ENCODE data around the gene PDE1A.

Gene PDE1A

DNA sequence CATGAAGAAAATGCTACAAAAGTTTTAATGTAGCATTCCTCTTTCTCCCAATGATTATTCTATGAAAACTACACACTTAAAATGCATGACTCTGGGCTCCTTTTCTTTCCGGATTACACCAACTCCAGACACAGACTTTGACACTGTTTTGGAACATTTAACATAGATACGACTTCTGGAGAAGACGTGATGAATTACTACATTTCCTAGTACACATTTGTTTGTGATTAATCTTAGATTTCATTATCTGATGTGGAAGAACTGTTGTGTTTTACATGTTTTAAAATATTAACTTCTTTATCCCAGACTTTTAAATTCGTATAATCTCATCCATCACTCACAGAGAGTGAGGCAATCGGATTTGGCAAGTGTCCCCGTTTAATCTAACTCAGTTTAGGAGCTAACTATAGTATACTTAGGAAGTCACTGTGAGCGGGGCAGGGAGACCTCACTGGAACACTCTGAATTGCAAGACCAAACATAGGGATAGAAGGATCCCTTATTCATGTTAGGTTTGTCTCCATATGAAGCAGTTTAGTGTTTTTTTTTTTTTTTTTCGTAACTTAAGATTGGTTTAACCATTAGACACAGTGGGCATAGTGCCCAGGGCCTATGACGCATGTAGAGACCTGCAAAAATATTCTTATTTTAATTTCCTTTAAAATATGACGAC lies 66.7 kb downstream of the PDE1A start:
- FAIRE-seq (no peak), DNase-seq (ENCODE audit: extremely low spot score, insufficient read length, low read depth) (no peak)

DNA sequence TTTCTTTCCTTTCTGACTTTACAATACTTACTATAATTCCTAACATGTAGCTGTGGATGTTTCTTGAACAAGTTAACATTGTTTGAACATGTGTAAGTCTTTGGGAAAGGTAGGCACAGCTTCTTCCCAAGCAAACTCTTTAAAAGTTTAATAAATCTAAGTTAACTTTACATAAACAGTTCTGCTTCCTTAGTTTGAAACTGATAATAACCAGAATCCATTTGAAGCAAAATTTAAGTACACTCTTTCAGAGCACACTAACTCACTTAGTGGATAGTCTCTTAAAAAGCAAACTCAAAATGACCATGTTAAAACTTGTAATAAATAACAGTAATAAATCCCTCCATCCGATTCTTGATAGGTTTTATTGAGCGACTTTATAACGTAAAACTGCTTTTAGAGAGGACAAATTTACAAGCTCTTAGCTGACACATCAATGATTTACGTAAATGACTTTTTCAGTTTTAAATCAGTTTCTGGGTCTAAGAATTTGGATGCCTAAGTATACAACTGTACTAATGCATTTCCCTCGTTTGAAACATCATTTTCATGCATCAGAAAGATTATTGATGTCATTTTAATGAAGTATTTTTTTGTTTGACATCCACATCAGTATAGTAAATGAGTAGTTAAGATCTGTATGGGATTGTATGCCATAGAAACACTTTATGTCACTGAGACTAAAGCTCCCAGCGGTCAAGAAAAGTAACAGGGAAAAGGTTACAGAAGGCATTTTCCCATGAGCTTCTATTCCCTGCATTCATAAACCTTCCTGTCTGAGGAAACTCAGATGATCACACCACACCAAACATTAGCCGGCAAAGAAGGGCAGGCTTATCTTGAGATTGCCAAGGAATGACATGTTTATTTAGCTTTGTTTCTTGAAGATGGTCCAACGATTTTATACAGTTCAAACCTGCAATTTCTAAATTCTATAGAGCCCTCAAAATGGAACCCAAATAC lies 67.5 kb downstream of the PDE1A start:
- FAIRE-seq (no peak), DNase-seq (ENCODE audit: extremely low spot score, insufficient read length, low read depth) (no peak)

DNA sequence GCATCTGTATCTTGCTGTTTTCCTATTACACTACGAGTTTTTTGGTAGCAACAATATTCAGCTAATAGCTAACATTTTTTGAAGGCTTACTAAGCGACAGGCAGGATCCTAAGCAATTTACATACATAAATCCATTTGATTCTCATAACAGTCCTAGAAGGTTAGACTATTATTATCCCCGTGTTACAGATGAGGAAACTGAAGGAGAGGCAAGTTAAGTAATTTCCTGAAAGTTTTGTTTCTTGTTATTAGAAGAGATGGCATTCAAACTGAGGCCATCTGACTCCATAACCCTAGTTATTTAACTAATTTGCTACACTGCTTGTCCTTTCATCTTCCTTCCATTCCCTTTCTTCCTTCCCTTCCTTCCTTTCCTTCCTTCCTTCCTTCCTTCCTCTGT lies 68.2 kb downstream of the PDE1A start:
- FAIRE-seq (no peak), DNase-seq (ENCODE audit: extremely low spot score, insufficient read length, low read depth) (no peak)

DNA sequence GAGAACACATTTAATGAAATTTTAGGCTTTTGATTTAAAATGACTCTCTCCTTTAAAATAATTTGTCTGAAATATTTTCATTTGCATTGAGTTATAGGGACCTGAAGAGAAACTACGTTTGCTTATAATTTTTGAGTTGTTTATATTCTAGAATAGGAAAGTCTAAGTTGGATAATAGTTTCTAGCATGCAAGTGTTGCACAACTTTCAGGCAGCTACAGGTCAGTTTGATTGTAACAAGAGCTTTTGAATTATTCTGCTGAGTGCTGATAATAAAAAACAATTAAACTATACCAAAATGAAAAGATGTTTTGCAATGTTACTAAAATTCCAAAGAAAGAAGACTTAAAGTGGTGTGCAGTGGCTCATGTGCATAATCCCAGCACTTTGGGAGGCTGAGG lies 71.0 kb downstream of the PDE1A start:
- DNase-seq (ENCODE audit: extremely low spot score, insufficient read length, low read depth) (no peak), FAIRE-seq (no peak)

DNA sequence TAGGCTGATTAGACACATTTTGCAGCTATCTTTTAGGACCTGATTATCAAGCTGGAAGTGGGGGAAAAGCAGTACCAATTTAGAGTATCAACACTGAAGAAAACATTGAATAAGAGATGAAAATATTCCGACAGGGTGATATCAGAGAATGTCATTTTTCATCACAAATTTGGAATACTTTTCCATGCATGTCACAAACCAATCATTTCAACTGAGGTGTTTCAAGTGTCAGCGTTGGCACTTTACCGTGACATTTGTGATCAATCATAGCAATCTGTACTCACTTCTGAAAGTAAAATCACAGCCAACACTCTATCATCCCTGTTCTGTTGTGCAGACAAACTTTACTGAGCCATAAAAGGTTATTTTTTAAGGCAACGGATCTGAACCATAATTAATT lies 75.4 kb downstream of the PDE1A start:
- no peak for FAIRE-seq
- DNase-seq (ENCODE audit: extremely low spot score, insufficient read length, low read depth), result no peak

DNA sequence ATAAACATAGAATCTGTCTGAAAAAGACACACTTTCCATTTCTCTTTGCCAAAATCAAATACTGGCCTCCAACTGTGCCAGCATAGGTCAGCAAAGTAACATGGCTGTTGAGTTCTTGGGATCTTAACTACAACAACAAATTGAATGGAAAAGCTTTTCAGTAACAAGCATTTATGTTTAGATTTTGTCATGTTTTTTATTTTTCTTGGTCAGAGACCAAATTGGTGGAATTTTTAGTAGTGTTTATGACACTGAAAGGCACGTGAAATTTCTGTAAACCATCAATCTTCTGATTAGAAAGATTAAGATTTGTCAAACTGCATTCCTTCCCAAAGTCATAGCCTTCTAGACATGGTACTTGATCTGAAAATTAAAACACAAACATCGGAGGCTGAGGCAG lies 77.6 kb downstream of the PDE1A start:
- no peak for FAIRE-seq
- DNase-seq (ENCODE audit: extremely low spot score, insufficient read length, low read depth), result no peak

DNA sequence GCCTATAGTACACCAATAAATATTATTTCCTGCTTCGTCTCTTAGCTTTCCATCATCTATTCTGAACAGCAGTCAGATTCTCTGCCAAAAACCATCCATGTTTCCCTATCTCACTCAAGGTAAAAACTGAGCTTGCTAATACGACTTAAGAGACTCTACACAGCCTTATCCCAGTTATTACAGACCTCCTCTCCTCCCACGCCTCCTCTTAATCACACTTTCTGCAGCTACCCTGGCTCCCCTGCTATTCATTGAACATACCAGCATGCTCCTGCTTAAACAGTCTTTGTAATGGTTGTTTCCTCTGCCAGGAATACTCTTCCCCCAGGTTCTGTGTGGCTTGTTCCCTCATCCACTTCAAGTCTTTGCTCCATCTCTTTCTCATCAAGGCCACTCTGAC lies 81.5 kb downstream of the PDE1A start:
- no peak for FAIRE-seq
- DNase-seq (ENCODE audit: extremely low spot score, insufficient read length, low read depth), result no peak

DNA sequence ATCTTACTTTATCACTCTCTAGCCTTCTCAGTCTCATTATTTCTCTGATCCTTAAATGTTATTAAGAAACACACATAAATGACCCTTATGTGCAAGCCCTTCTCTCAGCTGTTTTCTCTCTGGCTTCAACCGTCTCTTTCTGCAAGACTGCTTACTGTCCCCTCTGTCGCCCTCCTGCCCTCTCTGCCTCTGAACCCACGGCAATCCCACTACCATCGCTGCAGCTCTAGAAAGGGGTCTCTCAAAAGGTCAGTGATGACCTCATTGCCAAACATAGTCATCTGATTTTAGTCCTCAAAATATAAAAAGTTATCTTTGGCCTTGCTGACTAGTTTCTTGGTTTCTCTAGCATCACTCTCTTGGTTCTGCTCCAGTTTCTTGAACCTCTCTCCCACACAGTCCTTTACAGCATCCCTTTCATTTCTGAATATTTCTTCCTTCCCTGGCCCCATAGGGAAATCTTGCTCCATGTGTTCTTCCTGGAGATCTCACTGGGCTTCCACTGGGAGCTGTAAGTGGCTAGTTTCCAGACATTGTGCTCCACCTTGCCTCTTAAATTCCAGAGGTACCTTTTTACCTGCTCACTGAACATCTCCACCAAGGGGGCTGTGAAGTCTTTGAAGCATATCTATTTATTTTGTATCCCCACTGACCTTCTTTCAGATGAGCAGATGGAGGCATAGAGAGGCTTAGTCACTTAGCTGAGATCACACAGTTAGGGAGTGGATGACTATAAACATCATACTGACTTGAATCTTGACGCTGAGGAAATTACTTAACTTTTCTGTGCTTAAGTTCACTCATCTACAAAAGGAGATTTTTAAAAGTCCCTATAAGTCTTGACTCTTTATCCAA lies 96.2 kb downstream of the PDE1A start:
- FAIRE-seq, result no peak
- DNase-seq (ENCODE audit: extremely low spot score, insufficient read length, low read depth), result no peak

DNA sequence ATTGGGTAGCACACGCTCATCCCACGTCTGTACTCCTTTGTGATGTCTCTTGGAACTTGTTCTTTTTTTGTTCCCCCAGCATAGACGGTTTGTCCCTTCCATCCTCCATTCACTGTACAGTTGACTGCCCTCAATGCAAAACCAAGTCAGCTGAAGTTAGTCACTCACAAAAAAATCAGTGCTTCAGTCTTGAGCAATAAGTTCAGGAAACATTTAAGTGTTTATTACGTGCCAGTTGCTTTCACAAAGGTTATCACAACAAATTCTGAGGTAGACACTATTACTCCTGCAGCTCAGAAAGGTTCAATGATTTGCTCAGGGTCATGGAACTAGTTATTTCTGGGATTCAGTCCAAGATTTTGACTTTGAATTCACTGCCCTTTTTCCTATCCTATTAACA lies 102.2 kb downstream of the PDE1A start:
- DNase-seq (ENCODE audit: extremely low spot score, insufficient read length, low read depth), result no peak
- FAIRE-seq, result no peak

DNA sequence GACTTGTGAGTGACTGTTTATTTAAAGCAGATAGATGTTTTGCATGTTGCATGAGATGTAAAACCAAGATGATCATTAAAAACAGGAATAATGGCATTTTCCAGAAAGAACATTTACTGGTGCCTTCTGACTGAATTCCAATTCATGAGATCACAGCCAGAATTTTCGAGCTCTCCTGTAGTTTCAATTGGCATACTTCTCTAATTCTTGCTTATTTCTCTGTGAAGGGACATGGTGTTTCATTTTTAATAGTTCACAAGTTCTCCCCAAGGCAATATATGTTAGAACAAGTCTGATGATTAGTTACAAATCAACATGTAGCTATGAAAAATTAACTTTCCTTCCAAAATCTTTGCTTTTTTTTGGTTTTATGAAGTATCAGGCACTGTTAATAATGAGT lies 105.7 kb downstream of the PDE1A start:
- no peak for DNase-seq (ENCODE audit: extremely low spot score, insufficient read length, low read depth)
- no peak for FAIRE-seq

DNA sequence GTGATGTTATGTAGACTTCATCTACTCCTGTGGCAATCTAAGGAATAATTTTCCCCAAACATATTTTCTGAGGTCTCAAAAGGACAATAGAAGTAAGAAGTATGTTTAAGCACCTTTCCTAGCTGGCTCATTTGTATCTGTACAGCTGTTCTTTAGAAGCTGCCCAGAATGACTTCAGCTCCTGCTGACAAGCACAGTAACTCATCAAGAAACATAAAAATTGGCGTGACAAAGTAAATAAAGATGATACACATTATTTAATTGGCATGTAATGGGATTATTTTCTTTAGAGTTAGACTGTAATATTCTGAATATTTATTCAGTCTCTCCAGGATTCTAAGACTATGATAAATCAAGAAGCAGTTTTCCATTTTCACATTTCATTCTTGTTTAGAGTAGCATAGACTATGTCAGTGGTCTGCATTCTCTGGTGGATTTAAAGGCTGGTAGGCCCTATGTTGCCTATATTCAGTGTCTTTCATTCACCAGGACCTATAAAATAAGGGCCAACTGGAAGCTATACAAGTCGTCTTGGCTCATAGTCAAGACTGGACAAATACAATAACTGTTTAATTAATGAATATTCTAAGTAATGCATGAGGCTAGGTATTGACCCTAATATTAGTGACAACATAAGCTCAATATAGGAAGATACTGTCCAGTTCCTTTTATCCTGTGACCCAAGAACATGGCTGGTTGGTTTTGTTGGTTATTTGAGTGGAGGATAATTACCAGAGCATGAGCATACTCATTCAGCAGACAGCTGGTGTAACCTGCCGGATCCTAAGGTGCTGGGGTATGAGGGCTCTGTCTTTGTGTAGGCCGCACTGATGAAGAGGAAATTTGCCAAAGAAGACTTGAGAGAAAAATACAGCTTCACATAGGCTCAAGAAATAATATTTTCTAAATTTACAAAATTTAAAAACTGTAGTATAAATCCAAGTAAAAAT lies 107.0 kb downstream of the PDE1A start:
- DNase-seq (ENCODE audit: extremely low spot score, insufficient read length, low read depth) (no peak), FAIRE-seq (no peak)

DNA sequence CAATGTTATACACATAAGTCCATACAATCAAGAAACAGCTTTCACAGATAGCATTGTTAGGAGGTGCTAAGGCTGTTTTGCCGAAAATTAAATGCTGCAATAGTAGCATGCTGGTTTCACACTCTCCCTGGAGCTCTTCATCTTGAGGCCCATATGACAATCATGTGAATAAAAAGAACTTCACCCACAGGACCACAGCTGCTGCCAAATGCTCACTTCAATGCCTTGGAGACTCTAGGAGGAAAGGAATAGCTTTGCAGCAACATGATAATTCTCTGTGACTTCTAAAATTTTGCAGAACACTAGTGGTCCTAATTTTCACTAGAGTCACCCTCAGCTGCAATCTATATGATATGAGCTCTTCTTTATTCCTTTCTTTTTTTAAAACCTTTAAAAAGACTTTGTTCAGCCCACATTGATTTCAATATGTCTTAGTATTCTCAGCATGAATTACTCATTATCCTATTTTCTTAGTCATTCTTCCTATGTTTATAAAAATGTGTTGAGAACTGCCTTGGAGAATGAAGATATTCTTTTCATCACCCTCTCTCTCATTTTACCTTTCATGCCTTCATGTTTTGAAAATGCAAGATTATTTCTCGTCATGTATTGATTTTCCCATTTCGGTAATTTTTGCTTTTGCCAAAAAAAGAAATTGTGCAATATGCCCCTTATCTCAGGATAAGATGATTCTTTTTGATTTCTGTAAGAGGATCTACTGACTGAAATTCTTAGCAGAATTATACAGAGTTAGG lies 108.2 kb downstream of the PDE1A start:
- no peak for FAIRE-seq

DNA sequence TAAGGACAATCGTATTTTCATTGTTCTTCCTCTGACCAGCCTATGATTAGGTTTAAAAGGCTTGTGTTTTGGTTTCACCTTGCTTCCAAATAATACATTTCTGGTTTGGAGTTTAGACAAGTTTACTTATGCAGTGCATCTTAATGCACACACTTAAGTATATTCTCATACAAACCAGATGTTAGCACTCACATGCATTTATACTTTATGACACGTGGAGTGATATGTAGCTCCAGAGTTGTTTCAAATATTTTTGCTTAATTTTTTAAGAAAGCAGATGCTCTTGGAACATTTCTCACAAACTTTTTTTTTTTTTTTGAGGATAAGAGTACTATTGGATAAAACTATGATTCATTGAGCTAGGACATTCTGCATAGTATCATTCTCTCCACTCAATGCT lies 109.9 kb downstream of the PDE1A start:
- no peak for FAIRE-seq
- DNase-seq (ENCODE audit: extremely low spot score, insufficient read length, low read depth), result no peak

More for the DNA sequence above, 108.2 kb downstream of the PDE1A start:
- DNase-seq (ENCODE audit: extremely low spot score, insufficient read length, low read depth), result no peak

DNA sequence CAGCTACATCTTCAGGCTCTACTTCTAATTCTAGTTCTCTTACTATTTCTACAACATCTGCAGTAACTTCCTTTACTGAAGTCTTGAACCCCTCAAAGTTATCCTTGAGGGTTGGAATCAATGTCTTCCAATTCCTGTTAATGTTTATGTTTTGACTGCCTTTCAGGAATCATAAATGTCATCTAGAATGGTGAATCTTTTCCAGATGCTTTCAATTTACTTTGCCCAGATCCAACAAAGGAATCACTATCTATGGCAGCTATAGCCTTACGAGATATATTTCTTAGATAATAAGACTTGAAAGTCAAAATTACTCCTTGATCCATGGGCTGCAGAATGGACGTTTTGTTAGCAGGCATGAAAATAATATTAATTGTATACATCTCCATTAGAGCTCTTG lies 123.9 kb downstream of the PDE1A start:
- DNase-seq (ENCODE audit: extremely low spot score, insufficient read length, low read depth) (no peak), FAIRE-seq (no peak)

DNA sequence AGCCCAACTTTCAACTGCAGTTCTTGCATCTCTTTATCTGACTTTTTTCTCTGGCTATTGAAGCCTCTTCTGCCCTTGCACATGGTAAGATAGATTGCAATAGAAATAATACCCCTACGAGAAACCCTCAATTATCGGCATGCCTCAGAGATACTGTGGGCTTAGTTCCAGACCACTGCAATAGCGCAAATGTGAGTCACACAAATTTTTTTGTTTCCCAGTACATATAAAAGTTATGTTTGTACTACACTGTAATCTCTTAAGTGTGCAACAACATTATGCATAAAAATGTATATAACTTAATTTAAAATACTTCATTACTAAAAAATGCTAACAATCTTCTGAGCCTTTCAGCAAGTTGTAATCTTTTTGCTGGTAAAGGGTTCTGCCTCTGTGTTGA lies 124.7 kb downstream of the PDE1A start:
- DNase-seq (ENCODE audit: extremely low spot score, insufficient read length, low read depth), result no peak
- FAIRE-seq, result no peak

DNA sequence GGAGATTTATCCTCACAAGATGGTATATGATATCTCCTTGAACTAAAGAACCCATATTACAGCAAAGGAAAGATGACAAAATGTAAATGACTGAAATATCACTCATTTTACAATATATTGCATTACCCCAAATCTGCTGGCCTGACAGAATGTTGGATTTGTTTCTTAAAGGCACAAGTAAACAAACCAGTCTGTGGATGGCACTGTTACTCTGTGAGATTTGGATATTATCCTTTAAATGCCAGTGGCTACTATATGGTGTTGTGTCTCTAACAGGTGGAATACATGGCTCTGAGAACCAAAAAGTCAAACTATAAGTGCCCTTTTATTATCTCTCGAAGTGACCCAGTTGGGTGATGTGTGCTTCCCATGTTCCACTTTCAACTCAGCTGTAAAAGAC lies 125.7 kb downstream of the PDE1A start:
- FAIRE-seq, result no peak
- no peak for DNase-seq (ENCODE audit: extremely low spot score, insufficient read length, low read depth)

DNA sequence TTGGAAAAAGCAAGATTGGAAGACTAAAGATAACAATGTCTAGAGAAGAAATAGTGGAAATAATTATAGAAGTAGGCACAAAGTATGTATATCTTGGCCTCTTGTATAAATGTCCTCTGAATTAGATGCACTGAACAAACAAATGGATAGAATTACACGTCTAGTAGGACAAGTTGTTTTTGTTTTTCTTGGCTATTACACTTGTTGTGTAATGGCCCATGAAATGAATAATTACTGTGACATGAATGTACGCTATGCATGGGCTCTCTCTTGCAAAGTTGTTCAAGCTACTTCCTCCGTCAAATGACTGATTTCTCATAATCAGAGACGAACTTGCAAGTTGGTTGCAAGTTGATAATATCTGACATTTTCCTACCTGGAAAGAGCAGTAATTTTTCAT lies 126.2 kb downstream of the PDE1A start:
- DNase-seq (ENCODE audit: extremely low spot score, insufficient read length, low read depth) (no peak), FAIRE-seq (no peak)

DNA sequence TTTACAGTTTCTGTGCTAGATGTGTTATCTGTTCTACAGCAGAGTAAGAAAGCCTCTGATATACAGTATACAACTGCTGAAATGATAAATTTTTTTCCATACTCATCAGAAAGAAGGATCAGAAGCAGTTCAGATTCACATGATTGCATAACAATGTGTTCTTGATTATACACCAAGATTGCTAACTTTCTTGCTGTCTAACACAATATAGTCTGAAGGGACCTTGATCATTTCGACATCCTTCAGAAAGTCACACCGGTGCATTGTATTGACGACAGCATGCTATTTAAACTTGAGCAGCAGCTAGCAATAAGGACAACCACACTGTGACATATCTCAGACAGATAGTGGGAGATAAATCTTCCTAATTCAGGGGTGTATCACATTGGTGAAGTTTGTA lies 127.2 kb downstream of the PDE1A start:
- no peak for FAIRE-seq
- DNase-seq (ENCODE audit: extremely low spot score, insufficient read length, low read depth), result no peak

DNA sequence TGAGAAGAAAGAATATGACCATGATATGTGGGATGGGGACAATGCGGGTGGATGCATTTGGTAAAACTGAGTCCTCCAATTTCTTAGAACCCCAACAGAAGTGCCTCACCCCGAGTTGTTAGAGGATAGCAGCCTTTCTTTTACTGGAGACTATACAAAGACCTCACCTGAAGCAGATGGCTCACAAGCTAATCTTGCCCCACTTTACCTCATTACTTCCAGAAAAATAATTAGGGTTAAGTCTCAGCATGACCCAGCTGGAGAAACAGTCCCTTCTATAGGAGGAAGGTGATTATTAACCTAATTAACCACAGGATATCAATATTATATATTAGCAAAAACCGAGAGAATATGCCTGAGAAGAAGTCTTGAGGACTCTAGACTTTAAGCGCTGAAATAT lies 128.4 kb downstream of the PDE1A start:
- DNase-seq (ENCODE audit: extremely low spot score, insufficient read length, low read depth) (no peak), FAIRE-seq (no peak)
